ENCODE measurements around the gene IER3. TPM values are rescaled to one million over a fixed set of nuclear protein-coding genes. Genes with fewer than 3 reads are reported as not detected.

Gene IER3
- total and polyA plus RNA-seq, 12 donors: 1.6 to 136 (median 43.1) TPM

GRCh38 chr6:30763618-30764489 lies 19.5 kb upstream of the IER3 start:
- H3K9me3 ChIP-seq (replicated peaks in 1 of 3): no peaks in the 10 kb centered on the region
- H3K4me3 ChIP-seq: no peak overlapping the region
- 52 to 58% (median 55%) methylated on average over 8 of the region's 8 CpGs for WGBS, 4 donors
- H3K4me1 ChIP-seq (replicated peaks in 1 of 2): peaks cover 3 to 27% of the 10 kb centered on the region in 2 donors
- TF ChIP-seq CTCF (IDR thresholded peaks at IDR 0.05) (peak in 1 of 6 experiments; percentile 14), POLR2A (IDR thresholded peaks at IDR 0.05) (no peak)
- H3K27me3 ChIP-seq: no peaks in the 10 kb centered on the region
- no peaks in the 10 kb centered on the region for H3K36me3 ChIP-seq (replicated peaks in 1 of 2)
- intact Hi-C loops (cut with DNase I): no loop called here
- H3K27ac ChIP-seq: peak overlapping the region in 1 of 5 donors; percentile 17
- DNase-seq: no peak

GRCh38 chr6:30763155-30763617 lies 18.8 kb upstream of the IER3 start:
- Histone ChIP-seq H3K36me3 (replicated peaks in 1 of 2) (no peaks in the 10 kb centered on the region), H3K27me3 (no peaks in the 10 kb centered on the region), H3K9me3 (replicated peaks in 1 of 3) (no peaks in the 10 kb centered on the region), H3K4me1 (replicated peaks in 1 of 2) (peaks cover 3 to 22% of the 10 kb centered on the region in 2 donors), H3K27ac (no peak overlapping the region), H3K4me3 (no peak overlapping the region)
- intact Hi-C loops (cut with DNase I): no loop called here
- no peak for TF ChIP-seq CTCF (IDR thresholded peaks at IDR 0.05)
- no peak for TF ChIP-seq POLR2A (IDR thresholded peaks at IDR 0.05)
- DNase-seq: no peak
- 86 to 100% (median 92%) methylated on average over 1 of the region's 1 CpG for WGBS, 4 donors

- no peaks in the 10 kb centered on the region for H3K36me3 ChIP-seq (replicated peaks in 1 of 2)
These were observed 17.6 kb upstream of the IER3 start for GRCh38 chr6:30761791-30762429.

More at GRCh38 chr6:30761791-30762429, 17.6 kb upstream of the IER3 start:
- H3K4me1 ChIP-seq (replicated peaks in 1 of 2): peaks cover 3 to 27% of the 10 kb centered on the region in 2 donors
- no peaks in the 10 kb centered on the region for H3K9me3 ChIP-seq (replicated peaks in 1 of 3)
- intact Hi-C loops (cut with DNase I): no loop called here
- WGBS, 4 donors: 89 to 93% (median 92%) methylated on average over 4 of the region's 4 CpGs
- no peak overlapping the region for H3K4me3 ChIP-seq
- no peak overlapping the region for H3K27ac ChIP-seq
- TF ChIP-seq CTCF (IDR thresholded peaks at IDR 0.05) (no peak), POLR2A (IDR thresholded peaks at IDR 0.05) (no peak)
- H3K27me3 ChIP-seq: no peaks in the 10 kb centered on the region
- no peak for DNase-seq
